A549 (cell line): Measurements from ENCODE around the gene CFAP97D2. TPM values are rescaled to one million over a fixed set of nuclear protein-coding genes. Genes with fewer than 3 reads are reported as not detected.

Source experiments
- ATAC-seq, 2 experiments: fragments of 200-7000 bp in 1 of 2; fragments of >200 bp in 1 of 2; cut with Nextera tagmentation in 1 of 2; cut with Tn5 transposase in 1 of 2; 3 replicates each; pipeline versions ENCODE4 v1.8.0 to v1.9.1; 2018 to 2020; ENCODE audit warnings: mild to moderate bottlenecking in 1 of 2, moderate library complexity in 1 of 2
- CTCF ChIA-PET: fragments of 300-600 bp; sonication (Branson Sonifier 250); formaldehyde crosslinking; extraction: SDS; loops from one replicate; lab custom pipeline; 2021; ENCODE audit warnings: antibody characterized with exemption, inconsistent platforms; lab: Yijun Ruan, JAX
- POLR2A ChIA-PET: fragments of 350-600 bp; formaldehyde crosslinking; extraction: SDS; loops from one replicate; lab custom pipeline; 2021; ENCODE audit warnings: antibody characterized with exemption, inconsistent platforms; lab: Yijun Ruan, JAX
- DNase-seq, 2 experiments: peaks; one replicate each; pipeline versions ENCODE4 v3.0.0 to v3.0.0-alpha.2; 2011 to 2016; ENCODE audit warnings: low read depth in 1 of 2, low spot score in 1 of 2
- FAIRE-seq: peaks from 2 replicates; lab custom pipeline; 2011; peaks lifted over from hg19 to GRCh38; lab: Jason Lieb, UNC
- H3K27ac ChIP-seq, 2 experiments: fragments of >200 bp; sonication (Bioruptor Twin); formaldehyde crosslinking; 3 replicates each; pipeline ENCODE4 v1.5.1; 2016 to 2017
- H3K4me1 ChIP-seq: fragments of >200 bp; sonication (Bioruptor Twin); formaldehyde crosslinking; 3 replicates; pipeline ENCODE4 v1.6.1; 2016
- H3K4me2 ChIP-seq: fragments of >200 bp; sonication (Bioruptor Twin); formaldehyde crosslinking; 3 replicates; pipeline ENCODE4 v1.6.1; 2016
- H3K4me3 ChIP-seq: fragments of >200 bp; sonication (Bioruptor Twin); formaldehyde crosslinking; 3 replicates; pipeline ENCODE4 v1.5.1; 2016
- H3K9me3 ChIP-seq: fragments of >200 bp; sonication (Bioruptor Twin); formaldehyde crosslinking; 3 replicates; pipeline ENCODE4 v1.6.1; 2016
- BHLHE40 ChIP-seq: IDR thresholded peaks from 2 replicates; pipeline ENCODE4 v1.6.1; 2012; ENCODE audit warnings: low read depth, low read length, inconsistent platforms
- CEBPB ChIP-seq, 2 experiments: fragments of >200 bp in 1 of 2; sonication (Bioruptor Twin) in 1 of 2; formaldehyde crosslinking in 1 of 2; IDR thresholded peaks; 2 replicates each; pipeline ENCODE4 v1.6.1; 2012 to 2016
- CHD2 ChIP-seq: fragments of 150-350 bp; IDR thresholded peaks from 2 replicates; pipeline ENCODE4 v1.6.1; 2014; ENCODE audit warnings: low read length; ENCODE audit not compliant: partially characterized antibody
- GATA3 ChIP-seq: IDR thresholded peaks from 2 replicates; pipeline ENCODE4 v1.6.1; 2012; ENCODE audit warnings: borderline replicate concordance
- KDM1A ChIP-seq: fragments of 200-600 bp; sonication (generic); IDR thresholded peaks from 2 replicates; pipeline ENCODE4 v1.6.1; 2016; ENCODE audit warnings: low read depth, mild to moderate bottlenecking
- KDM5A ChIP-seq: fragments of 200-600 bp; sonication (generic); IDR thresholded peaks from 2 replicates; pipeline ENCODE4 v1.6.1; 2016; ENCODE audit warnings: antibody characterized with exemption, mild to moderate bottlenecking
- MYC ChIP-seq: IDR thresholded peaks from 2 replicates; pipeline ENCODE4 v1.6.1; 2012; ENCODE audit warnings: mild to moderate bottlenecking, inconsistent platforms, low read length, improper control_type of control experiment, borderline replicate concordance
- NR3C1 ChIP-seq: fragments of >200 bp; sonication (Bioruptor Twin); formaldehyde crosslinking; IDR thresholded peaks from 3 replicates; pipeline ENCODE4 v1.6.1; 2017
- PHF8 ChIP-seq: fragments of 200-600 bp; sonication (generic); IDR thresholded peaks from 2 replicates; pipeline ENCODE4 v1.6.1; 2016; ENCODE audit warnings: low read depth, mild to moderate bottlenecking, antibody characterized with exemption, moderate library complexity, borderline replicate concordance
- RAD21 ChIP-seq, 2 experiments: fragments of >200 bp in 1 of 2; sonication (Bioruptor Twin) in 1 of 2; formaldehyde crosslinking in 1 of 2; IDR thresholded peaks in 1 of 2; conservative IDR thresholded peaks in 1 of 2; 2 replicates in 1 of 2; 3 replicates in 1 of 2; pipeline ENCODE4 v1.6.1; 2012 to 2018; ENCODE audit warnings: inconsistent platforms in 1 of 2
- RCOR1 ChIP-seq: fragments of 150-350 bp; IDR thresholded peaks from 2 replicates; pipeline ENCODE4 v1.6.1; 2014; ENCODE audit warnings: antibody characterized with exemption, low read length, low read depth
- RFX5 ChIP-seq: fragments of 450-650 bp; IDR thresholded peaks from 2 replicates; pipeline ENCODE4 v1.7.1; 2014; ENCODE audit warnings: antibody characterized with exemption, mild to moderate bottlenecking, moderate library complexity
- SMC3 ChIP-seq: fragments of >200 bp; sonication (Bioruptor Twin); formaldehyde crosslinking; IDR thresholded peaks from 3 replicates; pipeline ENCODE4 v1.6.1; 2018; ENCODE audit warnings: inconsistent platforms
- SREBF2 ChIP-seq: fragments of 450-650 bp; IDR thresholded peaks from 2 replicates; pipeline ENCODE4 v1.6.1; 2014; ENCODE audit warnings: mild to moderate bottlenecking, moderate library complexity
- TFCP2L1 ChIP-seq: fragments of 250-450 bp; sonication (Bioruptor Pico); IDR thresholded peaks from 2 replicates; pipeline ENCODE4 v1.5.0; 2021; ENCODE audit warnings: mild to moderate bottlenecking
- ZC3H11A ChIP-seq: fragments of 450-650 bp; IDR thresholded peaks from 2 replicates; pipeline ENCODE4 v1.6.1; 2014; ENCODE audit warnings: antibody characterized with exemption, mild to moderate bottlenecking
- ZNF302 ChIP-seq: fragments of 250-450 bp; sonication (Bioruptor Pico); IDR thresholded peaks from 2 replicates; pipeline ENCODE4 v1.9.0; 2021; ENCODE audit warnings: inconsistent platforms, mild to moderate bottlenecking, moderate library complexity
- ZSCAN20 ChIP-seq: fragments of 250-450 bp; sonication (Bioruptor Pico); IDR thresholded peaks from 2 replicates; pipeline ENCODE4 v1.8.0; 2022; ENCODE audit warnings: mild to moderate bottlenecking, moderate library complexity
- WGBS: methylation state at CpG from one replicate; pipeline ENCODE4 v1.1.6; 2017; ENCODE audit errors: missing lambda C conversion rate; 5-methylcytosine and 5-hydroxymethylcytosine counted together
- polyA plus RNA-seq, 4 experiments: library from polyadenylated mRNA; depleted of rRNA in 3 of 4; stranded (reverse); fragments of >200 nt; fragmentation: RNase III in 1 of 4; extraction: RNeasy Plus Mini Kit Qiagen cat#74134 plus additional on column Dnase treatment in 1 of 4; gene quantifications; 2 replicates in 3 of 4; 3 replicates in 1 of 4; pipeline ENCODE4 v1.2.3, GENCODE V29; 2011 to 2017
- TF ChIP-seq, protein P1 (sequence below): fragments of >200 bp; sonication (Bioruptor Twin); formaldehyde crosslinking; IDR thresholded peaks from 2 replicates; pipeline ENCODE4 v1.6.1; 2016
- TF ChIP-seq, protein P2 (sequence below): fragments of >200 bp; sonication (Bioruptor Twin); formaldehyde crosslinking; IDR thresholded peaks from 3 replicates; pipeline ENCODE4 v1.5.1; 2016
- TF ChIP-seq, protein P3 (sequence below): fragments of >200 bp; sonication (Bioruptor Twin); formaldehyde crosslinking; IDR thresholded peaks from 3 replicates; pipeline ENCODE4 v1.6.1; 2016

CFAP97D2 gene
- polyA plus RNA-seq, 2 of the 4 experiments (the other 2 are of a cell fraction) = not detected

DNA sequence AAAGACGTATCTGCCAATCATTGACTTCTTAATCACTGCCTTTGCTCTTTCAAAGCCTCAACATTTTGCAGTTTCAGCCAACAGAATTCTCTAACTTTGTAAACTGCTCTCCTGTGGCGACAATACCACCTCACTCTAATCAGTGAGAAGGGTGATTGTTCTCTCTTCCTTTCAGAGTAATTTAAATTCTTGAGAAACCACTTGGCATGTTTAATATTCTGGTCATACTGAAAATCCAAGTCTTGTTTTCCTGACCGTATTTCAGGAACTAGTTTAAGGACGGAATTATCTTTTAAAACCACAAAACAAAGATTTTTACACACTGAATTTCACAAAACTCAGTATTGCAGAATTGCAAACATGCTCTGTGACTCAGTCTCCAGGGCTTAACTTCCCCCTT, 50.4 kb downstream of the CFAP97D2 start:
- Histone ChIP-seq H3K4me3 (no peak overlapping the region), H3K9me3 (no peaks in the 10 kb centered on the region), H3K27ac (no peak overlapping the region), H3K4me2 (no peak overlapping the region), H3K4me1 (peaks cover 8% of the 10 kb centered on the region; the same call in 1 of the 3 replicates)
- ChIA-PET POLR2A (no interaction called here), CTCF (interaction anchor here (0.9 to 1.4 kb wide), 3 partner anchors 164 to 505 kb away, joined by 3 to 4 read pairs (median 3); no protein-coding TSS in a partner anchor)
- 49% methylated on average over 4 of the region's 4 CpGs for WGBS
- FAIRE-seq = no peak
- no peak for DNase-seq
- TF ChIP-seq RFX5 = no peak
- ATAC-seq = no peak

DNA sequence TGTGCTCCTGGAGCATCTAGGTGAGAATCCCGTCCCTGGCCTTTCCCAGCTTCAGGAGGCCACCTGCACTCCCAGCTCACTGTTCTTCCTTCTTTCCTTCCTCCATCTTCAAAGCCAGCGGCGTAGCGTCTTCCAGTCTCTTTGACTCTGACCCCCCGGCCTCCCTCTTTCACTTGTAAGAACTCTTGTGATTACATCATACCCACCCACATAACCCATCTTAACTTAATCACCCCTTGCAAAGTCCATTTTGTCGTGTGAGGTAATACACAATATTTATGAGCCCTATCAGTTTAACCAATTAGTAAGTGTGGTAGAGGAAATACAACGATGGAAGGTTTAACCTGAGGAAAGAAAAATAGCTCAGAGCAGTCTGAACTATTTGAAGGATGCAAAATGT, 51.1 kb downstream of the CFAP97D2 start:
- ChIA-PET POLR2A (no interaction called here), CTCF (interaction anchor here (1.4 kb wide), 1 partner anchor 164 kb away, joined by 3 read pairs; no protein-coding TSS in a partner anchor)
- FAIRE-seq (no peak), ATAC-seq (no peak), DNase-seq (no peak)
- 54% methylated on average over 7 of the region's 7 CpGs for WGBS
- Histone ChIP-seq H3K4me3 (no peak overlapping the region), H3K4me1 (peaks cover 8% of the 10 kb centered on the region; the same call in 1 of the 3 replicates), H3K4me2 (no peak overlapping the region), H3K27ac (no peak overlapping the region), H3K9me3 (no peaks in the 10 kb centered on the region)
- no peak for TF ChIP-seq RAD21 (conservative IDR thresholded peaks at IDR 0.05 in 1 of 2, IDR thresholded peaks at IDR 0.05 in 1 of 2)
- TF ChIP-seq KDM5A = no peak
- TF ChIP-seq CHD2 = no peak
- no peak for TF ChIP-seq SMC3
- TF ChIP-seq, protein P1, sequence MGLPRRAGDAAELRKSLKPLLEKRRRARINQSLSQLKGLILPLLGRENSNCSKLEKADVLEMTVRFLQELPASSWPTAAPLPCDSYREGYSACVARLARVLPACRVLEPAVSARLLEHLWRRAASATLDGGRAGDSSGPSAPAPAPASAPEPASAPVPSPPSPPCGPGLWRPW = no peak
- no peak for TF ChIP-seq RCOR1
- no peak for TF ChIP-seq ZC3H11A
- TF ChIP-seq MYC = no peak
- TF ChIP-seq NR3C1 = no peak
- TF ChIP-seq ZSCAN20 (CRISPR knock-in tag) = no peak
- TF ChIP-seq TFCP2L1 (CRISPR knock-in tag) = no peak
- TF ChIP-seq CEBPB (IDR thresholded peaks at IDR 0.05) = no peak
- no peak for TF ChIP-seq SREBF2
- TF ChIP-seq ZNF302 (CRISPR knock-in tag) = no peak

DNA sequence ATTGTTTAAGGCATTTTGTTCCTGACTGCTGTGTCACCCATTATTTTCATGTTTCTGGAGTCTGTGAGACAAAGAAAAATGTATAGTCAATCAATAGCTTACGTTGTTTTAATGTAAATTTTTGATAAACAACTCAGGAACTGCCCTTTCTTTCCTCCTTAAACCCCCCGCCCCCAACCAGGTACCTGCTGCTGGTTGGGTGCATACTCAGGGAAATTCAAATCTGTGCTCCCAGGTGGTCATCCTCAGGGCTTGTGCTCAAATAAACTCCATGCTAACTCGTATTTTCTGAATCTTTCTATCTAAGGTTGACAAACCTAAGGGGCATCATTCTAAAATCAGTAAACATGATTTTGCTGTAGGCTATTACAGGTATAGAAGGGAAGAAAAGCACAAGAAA, 51.5 kb downstream of the CFAP97D2 start:
- TF ChIP-seq KDM1A (no peak), RCOR1 (no peak), GATA3 (no peak), RAD21 (conservative IDR thresholded peaks at IDR 0.05 in 1 of 2, IDR thresholded peaks at IDR 0.05 in 1 of 2) (no peak), TFCP2L1 (CRISPR knock-in tag) (no peak), NR3C1 (no peak), PHF8 (no peak), BHLHE40 (no peak), MYC (no peak), ZNF302 (CRISPR knock-in tag) (no peak), ZC3H11A (no peak), CHD2 (no peak), SMC3 (no peak)
- TF ChIP-seq, protein P2, sequence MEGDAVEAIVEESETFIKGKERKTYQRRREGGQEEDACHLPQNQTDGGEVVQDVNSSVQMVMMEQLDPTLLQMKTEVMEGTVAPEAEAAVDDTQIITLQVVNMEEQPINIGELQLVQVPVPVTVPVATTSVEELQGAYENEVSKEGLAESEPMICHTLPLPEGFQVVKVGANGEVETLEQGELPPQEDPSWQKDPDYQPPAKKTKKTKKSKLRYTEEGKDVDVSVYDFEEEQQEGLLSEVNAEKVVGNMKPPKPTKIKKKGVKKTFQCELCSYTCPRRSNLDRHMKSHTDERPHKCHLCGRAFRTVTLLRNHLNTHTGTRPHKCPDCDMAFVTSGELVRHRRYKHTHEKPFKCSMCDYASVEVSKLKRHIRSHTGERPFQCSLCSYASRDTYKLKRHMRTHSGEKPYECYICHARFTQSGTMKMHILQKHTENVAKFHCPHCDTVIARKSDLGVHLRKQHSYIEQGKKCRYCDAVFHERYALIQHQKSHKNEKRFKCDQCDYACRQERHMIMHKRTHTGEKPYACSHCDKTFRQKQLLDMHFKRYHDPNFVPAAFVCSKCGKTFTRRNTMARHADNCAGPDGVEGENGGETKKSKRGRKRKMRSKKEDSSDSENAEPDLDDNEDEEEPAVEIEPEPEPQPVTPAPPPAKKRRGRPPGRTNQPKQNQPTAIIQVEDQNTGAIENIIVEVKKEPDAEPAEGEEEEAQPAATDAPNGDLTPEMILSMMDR = no peak
- TF ChIP-seq, protein P3, sequence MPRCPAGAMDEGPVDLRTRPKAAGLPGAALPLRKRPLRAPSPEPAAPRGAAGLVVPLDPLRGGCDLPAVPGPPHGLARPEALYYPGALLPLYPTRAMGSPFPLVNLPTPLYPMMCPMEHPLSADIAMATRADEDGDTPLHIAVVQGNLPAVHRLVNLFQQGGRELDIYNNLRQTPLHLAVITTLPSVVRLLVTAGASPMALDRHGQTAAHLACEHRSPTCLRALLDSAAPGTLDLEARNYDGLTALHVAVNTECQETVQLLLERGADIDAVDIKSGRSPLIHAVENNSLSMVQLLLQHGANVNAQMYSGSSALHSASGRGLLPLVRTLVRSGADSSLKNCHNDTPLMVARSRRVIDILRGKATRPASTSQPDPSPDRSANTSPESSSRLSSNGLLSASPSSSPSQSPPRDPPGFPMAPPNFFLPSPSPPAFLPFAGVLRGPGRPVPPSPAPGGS = no peak
- DNase-seq (no peak), FAIRE-seq (no peak), ATAC-seq (no peak)
- Histone ChIP-seq H3K4me2 (no peak overlapping the region), H3K4me3 (no peak overlapping the region), H3K4me1 (peaks cover 8% of the 10 kb centered on the region; the same call in 1 of the 3 replicates), H3K27ac (no peak overlapping the region), H3K9me3 (no peaks in the 10 kb centered on the region)
- 30% methylated on average over 3 of the region's 3 CpGs for WGBS
- ChIA-PET CTCF (no interaction called here), POLR2A (no interaction called here)
